Mesenchymal stem cell (in vitro differentiated cells and primary cell): Measurements from ENCODE around the gene TRMT112.

ENCODE experiments used
- DNase-seq: peaks from one replicate; pipeline ENCODE4 v3.0.0-alpha.2; 2013
- H2AFZ ChIP-seq: one replicate; pipeline ENCODE4 v1.6.1; 2013; ENCODE audit warnings: low read depth, mild to moderate bottlenecking, control low read depth, inconsistent platforms, low read length, moderate library complexity
- H2AK5ac ChIP-seq: 2 replicates; pipeline ENCODE4 v1.6.1; 2013; ENCODE audit warnings: low read length, moderate library complexity, mild to moderate bottlenecking, inconsistent platforms; ENCODE audit not compliant: severe bottlenecking
- H2BK120ac ChIP-seq: one replicate; pipeline ENCODE4 v1.6.1; 2013; ENCODE audit warnings: low read depth, mild to moderate bottlenecking, inconsistent platforms, low read length, moderate library complexity
- H2BK12ac ChIP-seq, 2 experiments: one replicate each; pipeline ENCODE4 v1.6.1; 2013; ENCODE audit warnings: inconsistent platforms in 2 of 2, low read length in 2 of 2, mild to moderate bottlenecking in 2 of 2, moderate library complexity in 2 of 2, control low read depth in 1 of 2
- H2BK15ac ChIP-seq: one replicate; pipeline ENCODE4 v1.6.1; 2013; ENCODE audit warnings: mild to moderate bottlenecking, low read depth, inconsistent platforms; ENCODE audit not compliant: poor library complexity, severe bottlenecking
- H2BK5ac ChIP-seq: 2 replicates; pipeline ENCODE4 v1.6.1; 2013; ENCODE audit warnings: low read depth, mild to moderate bottlenecking, low read length, control low read depth, inconsistent platforms; ENCODE audit not compliant: poor library complexity, severe bottlenecking
- H3K14ac ChIP-seq, 2 experiments: one replicate each; pipeline ENCODE4 v1.6.1; 2013; ENCODE audit warnings: inconsistent platforms in 2 of 2, low read length in 2 of 2, control low read depth in 1 of 2, mild to moderate bottlenecking in 1 of 2, moderate library complexity in 1 of 2
- H3K18ac ChIP-seq, 2 experiments: one replicate each; pipeline ENCODE4 v1.6.1; 2013; ENCODE audit warnings: inconsistent platforms in 2 of 2, low read length in 2 of 2, control low read depth in 1 of 2, low read depth in 1 of 2, mild to moderate bottlenecking in 1 of 2
- H3K23ac ChIP-seq, 2 experiments: one replicate each; pipeline ENCODE4 v1.6.1; 2013; ENCODE audit warnings: inconsistent platforms in 2 of 2, low read length in 2 of 2, mild to moderate bottlenecking in 2 of 2, moderate library complexity in 2 of 2, control low read depth in 1 of 2
- H3K27ac ChIP-seq: 2 replicates; pipeline ENCODE4 v1.5.1; 2013; ENCODE audit warnings: mild to moderate bottlenecking, moderate library complexity, low read length, control low read depth, inconsistent platforms; ENCODE audit not compliant: poor library complexity, severe bottlenecking
- H3K27me3 ChIP-seq, 2 experiments: 2 replicates each; pipeline versions ENCODE4 v1.6.1 to v1.7.0; 2013; ENCODE audit warnings: low read length in 2 of 2, mild to moderate bottlenecking in 2 of 2, moderate library complexity in 2 of 2, control low read depth in 1 of 2, inconsistent platforms in 1 of 2; ENCODE audit not compliant: control insufficient read depth in 1 of 2, insufficient read depth in 1 of 2
- H3K36me3 ChIP-seq, 2 experiments: 2 replicates each; pipeline versions ENCODE4 v1.6.1 to v1.7.0; 2013; ENCODE audit warnings: low read length in 2 of 2, control low read depth in 1 of 2, inconsistent platforms in 1 of 2, low read depth in 1 of 2, mild to moderate bottlenecking in 1 of 2; ENCODE audit not compliant: insufficient read depth in 2 of 2, control insufficient read depth in 1 of 2
- H3K4ac ChIP-seq, 2 experiments: one replicate each; pipeline ENCODE4 v1.6.1; 2013; ENCODE audit warnings: inconsistent platforms in 2 of 2, low read length in 2 of 2, mild to moderate bottlenecking in 2 of 2, moderate library complexity in 2 of 2, control low read depth in 1 of 2, low read depth in 1 of 2
- H3K4me1 ChIP-seq: 2 replicates; pipeline ENCODE4 v1.6.1; 2013; ENCODE audit warnings: low read depth, low read length, control low read depth; ENCODE audit not compliant: control insufficient read depth, insufficient read depth
- H3K4me2 ChIP-seq: 2 replicates; pipeline ENCODE4 v1.6.1; 2013; ENCODE audit warnings: low read length, mild to moderate bottlenecking, inconsistent platforms; ENCODE audit not compliant: poor library complexity, severe bottlenecking
- H3K4me3 ChIP-seq, 2 experiments: 2 replicates each; pipeline versions ENCODE4 v1.5.1 to v1.7.0; 2013; ENCODE audit warnings: low read length in 2 of 2, mild to moderate bottlenecking in 2 of 2, control low read depth in 1 of 2, low read depth in 1 of 2; ENCODE audit not compliant: insufficient read depth in 1 of 2
- H3K79me1 ChIP-seq: replicated peaks from 2 replicates; pipeline ENCODE4 v1.6.1; 2013; ENCODE audit warnings: mild to moderate bottlenecking, control low read depth, low read length, inconsistent platforms; ENCODE audit not compliant: poor library complexity, severe bottlenecking
- H3K9ac ChIP-seq: 2 replicates; pipeline ENCODE4 v1.7.0; 2013; ENCODE audit warnings: mild to moderate bottlenecking, low read length, moderate library complexity
- H3K9me3 ChIP-seq: 2 replicates; pipeline ENCODE4 v1.7.0; 2013; ENCODE audit warnings: mild to moderate bottlenecking, low read length; ENCODE audit not compliant: control insufficient read depth
- H4K8ac ChIP-seq: one replicate; pipeline ENCODE4 v1.6.1; 2013; ENCODE audit warnings: inconsistent platforms, mild to moderate bottlenecking, low read length, moderate library complexity
- H4K91ac ChIP-seq: one replicate; pipeline ENCODE4 v1.6.1; 2013; ENCODE audit warnings: mild to moderate bottlenecking, low read length, inconsistent platforms
- WGBS: methylation state at CpG from one replicate; pipeline ENCODE4 v1.1.7; 2013; ENCODE audit warnings: mixed read lengths; 5-methylcytosine and 5-hydroxymethylcytosine counted together

Gene TRMT112

GRCh38 chr11:64340671-64341335 lies 23.4 kb upstream of the TRMT112 start:
- Histone ChIP-seq H2BK12ac (no peak overlapping the region), H3K4ac (no peak overlapping the region), H3K9me3 (no peaks in the 10 kb centered on the region), H3K27me3 (peaks cover 0 to 13% of the 10 kb centered on the region in 2 experiments), H4K8ac (no peak overlapping the region), H3K79me1 (no peaks in the 10 kb centered on the region), H3K18ac (peak overlapping the region in 1 of 2 experiments; percentile 14), H3K9ac (no peak overlapping the region), H3K36me3 (no peaks in the 10 kb centered on the region), H2AK5ac (no peak overlapping the region), H3K23ac (no peak overlapping the region), H3K4me2 (no peak overlapping the region), H2BK5ac (no peak overlapping the region), H2BK15ac (no peak overlapping the region), H2BK120ac (no peak overlapping the region), H3K4me1 (peaks cover 15% of the 10 kb centered on the region), H2AFZ (no peak overlapping the region), H3K4me3 (no peak overlapping the region), H4K91ac (peak overlapping the region; percentile 4), H3K14ac (no peak overlapping the region), H3K27ac (no peak overlapping the region)
- no peak for DNase-seq
- 33% methylated on average over 23 of the region's 33 CpGs for WGBS

GRCh38 chr11:64339754-64340408 lies 22.5 kb upstream of the TRMT112 start, which contains the start of gene CCDC88B:
Gene CCDC88B, plus strand, starts transcription at chr11:64340204. Its CDS starts 63 bp downstream, at chr11:64340267.
- 90% methylated on average over 16 of the region's 16 CpGs for WGBS
- Histone ChIP-seq H2AFZ (no peak within 1 kb of the TSS), H3K27me3 (peaks cover 0 to 13% of the 10 kb centered on the region in 2 experiments), H3K9ac (no peak within 1 kb of the TSS), H3K18ac (peak within 1 kb of the TSS in 1 of 2 experiments; percentile 14), H4K8ac (no peak within 1 kb of the TSS), H3K79me1 (no peaks in the 10 kb centered on the region), H2AK5ac (no peak within 1 kb of the TSS), H2BK120ac (no peak within 1 kb of the TSS), H3K4me3 (no peak within 1 kb of the TSS), H3K27ac (no peak within 1 kb of the TSS), H3K9me3 (no peaks in the 10 kb centered on the region), H2BK15ac (no peak within 1 kb of the TSS), H3K23ac (no peak within 1 kb of the TSS), H3K4ac (no peak within 1 kb of the TSS), H4K91ac (peak within 1 kb of the TSS; percentile 4), H3K4me2 (no peak within 1 kb of the TSS), H3K14ac (no peak within 1 kb of the TSS), H3K36me3 (no peaks in the 10 kb centered on the region), H2BK12ac (no peak within 1 kb of the TSS), H2BK5ac (no peak within 1 kb of the TSS), H3K4me1 (peaks cover 21% of the 10 kb centered on the region)
- DNase-seq, result no peak

GRCh38 chr11:64339286-64339685 lies 21.9 kb upstream of the TRMT112 start:
- no peak overlapping the region for H3K4me3 ChIP-seq
- H3K9me3 ChIP-seq, result no peaks in the 10 kb centered on the region
- no peak overlapping the region for H3K23ac ChIP-seq
- no peak overlapping the region for H3K9ac ChIP-seq
- WGBS, result 70% methylated on average over 2 of the region's 4 CpGs
- H3K79me1 ChIP-seq, result no peaks in the 10 kb centered on the region
- H2BK120ac ChIP-seq, result no peak overlapping the region
- no peak overlapping the region for H2AFZ ChIP-seq
- peaks cover 0 to 13% of the 10 kb centered on the region in 2 experiments for H3K27me3 ChIP-seq
- H4K91ac ChIP-seq, result no peak overlapping the region
- no peak overlapping the region for H3K18ac ChIP-seq
- H3K4ac ChIP-seq, result no peak overlapping the region
- peaks cover 24% of the 10 kb centered on the region for H3K4me1 ChIP-seq
- no peak overlapping the region for H2AK5ac ChIP-seq
- H3K14ac ChIP-seq, result no peak overlapping the region
- H2BK12ac ChIP-seq, result no peak overlapping the region
- H4K8ac ChIP-seq, result no peak overlapping the region
- no peak overlapping the region for H3K27ac ChIP-seq
- H2BK15ac ChIP-seq, result no peak overlapping the region
- no peak for DNase-seq
- H3K36me3 ChIP-seq, result no peaks in the 10 kb centered on the region
- H2BK5ac ChIP-seq, result no peak overlapping the region
- no peak overlapping the region for H3K4me2 ChIP-seq

GRCh38 chr11:64338716-64339115 lies 21.4 kb upstream of the TRMT112 start:
- Histone ChIP-seq H3K4me1 (peaks cover 24% of the 10 kb centered on the region), H2AK5ac (peak overlapping the region; percentile 47), H2BK15ac (no peak overlapping the region), H3K23ac (no peak overlapping the region), H3K36me3 (no peaks in the 10 kb centered on the region), H3K79me1 (no peaks in the 10 kb centered on the region), H3K9me3 (no peaks in the 10 kb centered on the region), H2BK120ac (no peak overlapping the region), H4K91ac (no peak overlapping the region), H3K4me2 (no peak overlapping the region), H3K9ac (no peak overlapping the region), H3K27me3 (peaks cover 0 to 13% of the 10 kb centered on the region in 2 experiments), H4K8ac (no peak overlapping the region), H2AFZ (no peak overlapping the region), H3K18ac (no peak overlapping the region), H3K27ac (no peak overlapping the region), H2BK12ac (no peak overlapping the region), H2BK5ac (no peak overlapping the region), H3K4ac (no peak overlapping the region), H3K14ac (no peak overlapping the region), H3K4me3 (no peak overlapping the region)
- no peak for DNase-seq
- WGBS, result 91% methylated on average over 8 of the region's 8 CpGs
